NT2/D1 (cell line): ENCODE results near the gene SMAP2.

Source experiments
- SUZ12 ChIP-seq: IDR thresholded peaks from 2 replicates; pipeline ENCODE4 v1.6.1; 2011; ENCODE audit not compliant: insufficient read length, insufficient read depth; ENCODE audit errors: extremely low read depth
- YY1 ChIP-seq: IDR thresholded peaks from 2 replicates; pipeline ENCODE4 v1.6.1; 2011; ENCODE audit not compliant: insufficient read length, insufficient read depth

GRCh38 chr1:40393173-40393572, 19.6 kb downstream of the SMAP2 start:
- no peak for TF ChIP-seq YY1
- TF ChIP-seq SUZ12 = no peak
